Amygdala (tissue), 56 donors: ENCODE measurements around the gene LLGL2.

Experiments used
- DNase-seq, 56 donors: peaks; one replicate each; lab custom pipeline; 2025; lab: John Stamatoyannopoulos, UW

The LLGL2 gene

DNA sequence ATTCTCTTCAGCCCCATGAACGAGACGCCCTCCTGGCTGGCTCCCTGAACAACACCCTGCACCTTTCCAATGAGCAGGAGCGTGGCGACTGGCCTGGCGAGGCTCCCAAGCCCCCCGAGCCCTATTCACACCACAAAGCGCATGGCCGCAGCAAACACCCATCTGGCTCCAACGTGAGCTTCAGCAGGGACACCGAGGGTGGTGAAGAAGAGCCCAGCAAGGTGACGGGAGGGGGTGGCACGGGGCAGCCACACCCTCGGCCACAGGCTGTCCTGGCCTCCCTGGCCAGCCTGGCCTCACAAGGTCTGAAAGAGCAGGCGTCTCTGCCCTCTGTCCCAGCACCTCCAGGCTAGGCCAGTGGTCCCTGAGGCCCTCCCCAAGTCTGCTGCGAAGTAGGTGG is 33.8 kb upstream of the LLGL2 start:
- no peak for DNase-seq

DNA sequence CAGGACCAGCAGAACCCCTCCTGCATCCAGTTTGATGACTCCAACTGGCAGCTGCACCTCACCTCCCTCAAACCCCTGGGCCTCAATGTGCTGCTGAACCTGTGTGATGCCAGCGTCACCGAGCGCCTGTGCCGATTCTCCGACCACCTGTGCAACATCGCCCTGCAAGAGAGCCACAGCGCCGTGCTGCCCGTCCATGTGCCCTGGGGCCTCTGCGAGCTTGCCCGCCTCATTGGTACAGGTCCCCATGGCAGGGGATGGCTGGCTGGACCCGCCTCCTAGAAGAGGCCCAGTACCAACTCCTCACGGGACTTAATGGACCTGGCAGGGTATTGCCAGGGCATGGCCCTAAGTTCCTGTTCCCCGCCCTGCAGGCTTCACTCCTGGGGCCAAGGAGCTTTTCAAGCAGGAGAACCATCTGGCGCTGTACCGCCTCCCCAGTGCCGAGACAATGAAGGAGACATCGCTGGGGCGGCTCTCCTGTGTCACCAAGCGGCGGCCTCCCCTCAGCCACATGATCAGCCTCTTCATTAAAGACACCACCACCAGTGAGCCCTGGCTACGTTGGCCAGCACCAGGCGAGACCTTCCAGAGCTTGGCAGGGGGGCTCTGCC is 32.8 kb upstream of the LLGL2 start:
- DNase-seq, result no peak

DNA sequence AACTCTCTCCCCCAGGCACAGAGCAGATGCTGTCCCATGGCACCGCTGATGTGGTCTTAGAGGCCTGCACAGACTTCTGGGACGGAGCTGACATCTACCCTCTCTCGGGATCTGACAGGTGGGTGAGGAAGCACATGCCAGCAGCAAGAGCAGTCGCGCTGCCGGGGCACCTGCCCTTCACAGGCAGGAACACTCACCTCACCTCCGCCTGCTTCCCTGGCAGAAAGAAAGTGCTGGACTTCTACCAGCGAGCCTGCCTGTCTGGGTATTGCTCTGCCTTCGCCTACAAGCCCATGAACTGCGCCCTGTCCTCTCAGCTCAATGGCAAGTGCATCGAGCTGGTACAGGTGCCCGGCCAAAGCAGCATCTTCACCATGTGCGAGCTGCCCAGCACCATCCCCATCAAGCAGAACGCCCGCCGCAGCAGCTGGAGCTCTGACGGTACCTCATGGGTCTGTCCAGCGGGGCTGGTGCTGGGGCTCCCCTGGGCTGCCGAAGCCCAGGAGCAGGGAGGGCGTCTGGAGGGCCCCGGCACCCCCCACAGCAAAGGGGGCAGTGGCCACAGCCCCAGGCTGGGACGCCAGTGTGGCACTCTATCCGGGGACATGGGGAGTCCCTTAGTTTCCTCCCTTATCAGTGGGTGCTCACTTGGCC is 31.9 kb upstream of the LLGL2 start:
- no peak for DNase-seq

DNA sequence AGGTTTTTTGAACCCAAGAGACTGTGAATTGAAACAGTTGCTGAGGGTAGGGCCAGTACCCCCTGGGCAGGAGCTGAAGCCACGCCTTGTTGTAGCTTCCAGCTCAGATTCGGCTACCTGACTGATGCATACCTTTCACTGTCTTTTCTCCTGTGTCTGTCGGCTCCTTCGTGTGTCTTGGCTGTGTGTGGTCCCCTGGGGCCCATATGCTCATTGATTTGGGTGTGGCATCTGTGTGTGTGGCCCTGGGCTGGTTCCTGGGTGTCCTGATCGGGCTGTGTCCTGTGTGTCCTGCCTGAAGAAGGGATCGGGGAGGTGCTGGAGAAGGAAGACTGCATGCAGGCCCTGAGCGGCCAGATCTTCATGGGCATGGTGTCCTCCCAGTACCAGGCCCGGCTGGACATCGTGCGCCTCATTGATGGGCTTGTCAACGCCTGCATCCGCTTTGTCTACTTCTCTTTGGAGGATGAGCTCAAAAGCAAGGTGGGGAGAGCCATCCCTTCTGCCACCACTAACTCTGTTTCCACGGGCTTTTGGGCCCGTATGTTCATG is 31.1 kb upstream of the LLGL2 start:
- DNase-seq, result no peak

DNA sequence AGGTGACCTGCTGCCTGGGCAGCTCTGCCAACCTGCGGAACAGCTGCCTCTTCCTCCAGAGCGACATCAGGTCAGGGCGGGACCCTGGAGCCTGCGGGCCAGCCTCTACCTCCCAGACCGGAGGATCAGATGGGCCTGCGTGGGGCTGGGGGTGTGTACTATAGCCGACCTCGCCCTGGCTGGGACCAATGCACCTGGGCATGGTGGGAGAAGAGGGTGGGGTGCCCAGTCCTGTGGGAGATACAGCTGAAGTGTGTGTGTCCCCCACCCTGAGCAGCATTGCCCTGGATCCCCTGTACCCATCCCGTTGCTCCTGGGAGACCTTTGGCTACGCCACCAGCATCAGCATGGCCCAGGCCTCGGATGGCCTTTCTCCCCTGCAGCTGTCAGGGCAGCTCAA is 29.5 kb upstream of the LLGL2 start:
- no peak for DNase-seq

DNA sequence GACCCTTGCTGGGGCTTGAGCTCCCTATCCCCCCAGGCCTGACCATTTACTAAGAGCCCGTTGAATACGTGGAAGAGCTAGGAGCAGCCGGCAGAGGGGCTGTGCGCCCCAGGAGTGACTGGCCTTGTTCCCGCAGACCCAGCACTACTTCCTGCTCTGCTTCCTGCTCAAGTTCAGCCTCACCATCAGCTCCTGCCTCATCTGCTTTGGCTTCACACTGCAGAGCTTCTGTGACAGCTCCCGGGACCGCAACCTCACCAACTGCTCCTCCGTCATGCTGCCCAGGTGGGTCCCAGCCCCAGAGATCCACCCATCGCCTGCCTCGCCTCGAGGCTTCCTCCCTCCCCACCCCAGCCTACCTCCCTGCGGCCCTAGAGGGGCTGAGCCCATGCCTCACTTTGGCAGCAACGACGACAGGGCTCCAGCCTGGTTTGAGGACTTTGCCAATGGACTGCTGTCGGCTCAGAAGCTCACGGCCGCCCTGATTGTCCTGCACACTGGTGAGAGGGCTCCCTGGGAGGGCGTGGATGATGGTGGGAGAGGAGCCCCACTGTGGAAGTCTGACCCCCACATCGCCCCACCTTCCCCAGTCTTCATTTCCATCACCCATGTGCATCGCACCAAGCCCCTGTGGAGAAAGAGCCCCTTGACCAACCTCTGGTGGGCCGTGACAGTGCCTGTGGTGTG is 27.3 kb upstream of the LLGL2 start:
- DNase-seq, result no peak

DNA sequence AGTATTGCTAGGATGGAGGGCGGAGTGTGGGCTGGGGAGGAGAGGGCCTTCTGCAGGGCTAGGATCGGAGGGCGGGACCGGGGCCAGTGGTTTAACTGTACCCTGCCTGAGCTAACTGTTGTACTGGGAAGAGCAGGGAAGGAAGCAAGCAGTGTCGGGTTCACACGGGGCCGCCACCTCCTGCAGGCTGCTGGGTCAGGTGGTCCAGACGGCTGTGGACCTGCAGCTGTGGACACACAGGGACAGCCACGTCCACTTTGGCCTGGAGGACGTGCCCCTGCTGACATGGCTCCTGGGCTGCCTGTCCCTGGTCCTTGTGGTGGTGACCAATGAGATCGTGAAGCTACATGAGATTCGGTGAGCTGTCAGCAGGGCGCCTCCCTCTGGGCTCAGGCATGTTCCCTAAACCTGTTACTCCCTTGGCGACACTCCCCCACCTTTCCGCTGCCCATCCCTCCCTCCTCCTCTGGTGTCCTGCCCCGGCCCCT is 26.7 kb upstream of the LLGL2 start:
- DNase-seq, result no peak

DNA sequence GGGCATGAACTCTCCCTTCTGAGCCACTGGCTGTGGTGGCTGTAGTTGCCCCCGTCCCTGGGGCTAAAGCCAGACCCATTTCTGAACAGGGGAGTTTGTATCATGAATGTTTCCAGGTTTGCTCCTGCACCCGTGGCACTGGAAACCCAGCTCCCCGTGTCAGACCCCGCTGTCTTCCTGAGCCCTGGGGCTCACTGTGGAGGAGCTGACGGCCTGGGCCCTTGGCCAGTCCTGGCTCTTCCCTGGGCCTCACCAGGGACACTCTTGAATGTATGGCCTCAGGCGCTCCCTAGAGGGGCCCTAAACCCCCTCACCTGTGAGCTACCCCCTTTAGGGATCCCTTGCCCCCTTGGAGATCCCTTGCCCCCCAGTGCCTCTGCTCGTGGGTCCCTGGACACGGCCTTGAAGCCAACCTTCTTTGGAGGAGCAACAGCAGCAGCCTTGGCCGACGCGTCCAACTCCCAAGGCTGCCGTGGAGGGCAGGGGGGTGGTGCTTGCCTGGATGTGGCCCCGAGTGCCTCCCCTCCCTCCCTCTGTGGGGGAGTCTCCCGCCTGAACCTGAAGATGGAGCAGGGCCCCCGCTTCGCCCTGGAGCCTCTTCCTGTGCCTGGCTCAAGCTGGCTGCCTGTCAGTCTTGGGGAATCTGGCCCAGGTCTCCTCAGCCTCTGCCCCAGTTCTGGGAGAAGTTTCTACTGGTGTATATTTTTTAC is 26.0 kb upstream of the LLGL2 start:
- DNase-seq, result peak in 5 of 56 donors; percentile 18 to 43 (median 31)

DNA sequence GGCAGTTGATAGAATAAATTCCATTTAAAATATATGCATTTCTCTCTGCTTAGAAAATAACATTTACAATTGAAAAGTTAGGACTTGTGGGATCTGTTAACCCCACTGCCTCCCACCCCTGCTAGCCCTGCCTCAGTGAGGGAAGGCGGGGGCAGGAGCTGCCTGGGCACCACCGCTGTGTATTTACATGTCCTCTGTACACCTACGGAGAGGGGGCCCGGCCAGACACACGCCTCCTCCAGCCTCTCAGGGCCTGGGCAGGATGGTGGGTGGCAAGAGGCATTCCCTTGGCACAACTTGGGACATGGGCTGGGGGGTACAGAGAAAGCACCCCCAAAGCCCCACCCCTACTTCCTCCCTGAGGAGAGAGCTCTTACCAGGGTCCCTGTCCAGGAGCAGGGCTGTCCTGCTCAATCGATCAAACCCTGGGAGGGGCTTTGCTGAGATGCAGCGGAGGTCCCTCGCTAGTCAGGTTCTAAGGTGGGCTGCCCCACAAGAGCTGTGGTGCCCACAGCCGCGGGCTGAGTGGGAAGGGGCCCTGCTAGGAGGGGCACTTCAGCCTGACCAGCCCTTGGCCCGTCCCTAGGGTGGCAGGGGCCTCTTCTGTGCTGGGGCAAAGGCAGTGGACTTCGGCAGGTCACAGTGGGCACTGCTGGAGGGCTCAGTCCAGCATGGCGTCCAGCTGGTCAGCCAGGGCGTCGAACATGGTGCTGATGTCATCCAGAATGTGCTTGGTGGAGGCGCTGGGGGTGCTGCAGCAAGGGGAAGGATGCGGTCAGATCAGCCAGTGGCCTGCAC is 24.9 kb upstream of the LLGL2 start:
- no peak for DNase-seq

DNA sequence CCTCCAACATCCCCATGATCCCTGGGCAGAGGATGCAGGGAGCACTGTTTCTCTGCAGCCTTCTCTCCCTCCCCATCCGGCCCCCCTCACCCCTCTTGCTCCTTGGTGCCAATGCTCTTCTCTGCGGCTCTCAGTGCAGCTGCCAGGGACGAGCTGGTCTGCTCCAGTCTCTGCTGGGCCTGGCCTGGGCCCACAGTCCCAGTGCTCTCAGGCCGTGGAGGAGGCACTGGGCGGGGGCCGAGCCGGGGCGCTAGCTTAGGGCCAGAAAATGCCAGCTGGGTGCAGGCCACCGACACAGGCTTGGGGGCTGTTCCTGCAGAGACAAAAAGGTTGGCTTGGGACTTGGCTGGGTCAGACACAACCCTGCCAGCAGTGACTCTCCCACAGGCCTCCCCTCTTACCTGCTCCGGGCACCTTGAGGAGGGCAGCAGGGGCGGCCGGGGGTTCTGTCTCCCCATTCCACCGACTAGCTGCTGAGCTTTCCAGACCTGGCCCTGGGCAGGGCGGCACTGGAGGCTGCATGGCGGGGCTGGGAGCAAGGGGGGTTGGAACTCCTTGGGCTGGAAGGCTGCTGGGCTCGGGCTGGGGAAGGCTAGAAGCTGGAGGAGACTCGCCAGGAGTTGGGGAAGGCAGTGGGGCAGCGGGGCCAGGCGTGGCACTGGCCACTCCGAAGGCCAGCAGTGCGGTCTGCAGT is 24.0 kb upstream of the LLGL2 start:
- DNase-seq, result peak in 54 of 56 donors; percentile 25 to 93 (median 80)

DNA sequence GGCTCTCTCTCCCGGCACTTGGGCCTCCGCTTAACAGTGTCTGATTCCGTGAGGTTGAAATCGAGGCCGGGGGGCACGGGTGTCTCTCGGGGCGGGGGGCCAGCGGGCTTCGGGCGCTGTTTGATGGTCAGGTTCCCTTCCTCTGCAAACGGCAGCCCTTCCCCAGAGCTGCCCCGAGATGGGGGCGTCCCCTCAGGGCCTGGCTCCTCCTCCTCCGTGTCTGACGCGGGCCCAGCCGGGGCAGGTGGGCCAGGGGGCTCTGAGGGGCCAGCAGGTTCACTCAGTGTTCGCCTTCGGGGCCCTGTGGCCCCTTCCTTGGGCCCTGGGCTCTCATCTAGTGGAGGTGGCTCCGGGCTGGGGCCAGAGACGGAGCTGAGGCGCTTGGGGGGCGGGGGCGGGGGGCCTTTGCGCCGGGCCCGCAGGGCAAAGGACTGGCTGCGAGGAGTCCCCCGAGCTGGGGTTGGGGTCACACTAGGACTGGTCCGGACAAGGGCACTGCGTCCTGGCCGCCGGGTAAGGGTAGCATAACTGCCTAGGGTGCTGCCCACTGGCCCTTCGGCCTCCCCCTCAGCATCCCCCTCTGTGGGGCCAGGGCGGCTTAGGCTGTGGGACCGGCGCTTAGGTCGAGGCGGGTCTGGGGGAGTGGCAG is 23.3 kb upstream of the LLGL2 start:
- no peak for DNase-seq

DNA sequence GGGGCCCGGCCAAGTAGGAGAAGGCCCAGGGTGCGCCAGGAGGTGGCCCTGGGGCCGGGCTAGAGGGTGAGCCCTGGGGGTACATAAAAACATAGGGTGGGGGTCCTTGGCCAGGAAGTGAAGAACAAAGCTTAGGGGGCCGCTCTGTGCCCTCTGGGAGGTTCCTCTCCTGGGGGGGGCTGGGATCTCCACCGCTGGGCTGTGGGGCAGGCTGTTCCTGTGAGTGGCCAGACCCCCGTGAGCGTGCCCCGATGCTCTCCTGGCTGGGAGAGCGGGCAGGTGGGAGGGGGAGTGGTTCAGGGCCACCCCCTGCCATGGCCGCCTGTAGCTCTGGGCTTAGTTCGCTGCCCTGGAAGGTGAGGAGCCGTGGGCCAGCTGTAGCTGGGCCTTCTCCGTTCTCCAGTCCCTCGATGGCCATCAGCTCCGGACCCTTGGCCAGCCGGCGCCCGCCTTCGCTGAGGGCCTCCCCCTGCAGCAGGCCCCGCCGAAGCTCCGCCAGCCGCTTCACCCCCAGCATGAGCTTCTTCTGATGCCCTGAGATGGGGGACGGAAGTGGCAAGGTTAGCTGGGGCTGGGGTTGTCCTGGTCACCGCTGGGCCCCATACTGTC is 22.7 kb upstream of the LLGL2 start:
- no peak for DNase-seq

DNA sequence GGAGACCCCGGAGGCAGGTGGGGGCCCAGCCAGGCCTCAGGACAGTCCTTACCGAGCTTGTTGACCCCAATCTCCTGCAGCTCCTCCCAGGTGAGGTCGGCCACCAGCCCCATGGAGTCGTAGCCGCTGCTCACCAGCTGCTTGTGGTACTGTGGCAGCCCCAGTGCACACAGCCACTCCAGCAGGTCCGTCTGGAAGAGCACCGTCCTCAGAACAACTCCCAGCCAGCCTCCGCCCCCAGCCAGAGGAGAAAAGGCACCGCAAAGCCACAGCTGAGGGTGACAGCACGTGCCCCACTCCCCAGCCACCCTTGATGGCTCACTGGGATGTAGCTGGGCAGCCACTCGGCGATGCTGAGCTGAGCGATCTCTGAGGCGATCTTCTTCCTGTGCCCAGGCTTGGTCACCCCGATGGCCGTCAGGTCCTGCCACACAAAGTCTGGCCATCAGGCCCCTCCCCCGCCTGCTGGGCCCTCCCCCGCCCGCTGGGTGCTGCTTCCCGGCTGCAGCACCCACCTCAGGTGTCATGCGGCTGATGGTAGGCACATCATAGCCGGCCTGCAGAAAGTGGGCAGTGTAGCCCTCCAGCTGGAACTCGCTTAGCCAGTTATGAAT is 22.1 kb upstream of the LLGL2 start:
- DNase-seq, result no peak

DNA sequence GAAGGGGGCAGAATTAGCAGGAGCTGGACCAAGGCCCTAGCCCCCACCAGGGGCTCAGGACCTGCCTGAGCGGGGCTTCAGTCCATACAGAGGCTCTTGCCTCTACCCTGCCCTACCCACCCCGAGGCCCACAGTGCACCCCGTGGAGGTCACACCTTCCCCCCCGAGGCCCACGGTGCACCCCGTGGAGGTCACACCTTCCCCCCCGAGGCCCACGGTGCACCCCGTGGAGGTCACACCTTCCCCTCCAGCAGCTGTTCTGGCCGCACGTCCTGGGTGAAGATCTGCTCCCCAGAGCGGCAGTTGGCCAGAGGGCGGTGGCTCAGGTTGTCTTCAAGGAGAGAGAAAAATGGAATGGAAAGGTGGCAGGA is 21.5 kb upstream of the LLGL2 start:
- no peak for DNase-seq

DNA sequence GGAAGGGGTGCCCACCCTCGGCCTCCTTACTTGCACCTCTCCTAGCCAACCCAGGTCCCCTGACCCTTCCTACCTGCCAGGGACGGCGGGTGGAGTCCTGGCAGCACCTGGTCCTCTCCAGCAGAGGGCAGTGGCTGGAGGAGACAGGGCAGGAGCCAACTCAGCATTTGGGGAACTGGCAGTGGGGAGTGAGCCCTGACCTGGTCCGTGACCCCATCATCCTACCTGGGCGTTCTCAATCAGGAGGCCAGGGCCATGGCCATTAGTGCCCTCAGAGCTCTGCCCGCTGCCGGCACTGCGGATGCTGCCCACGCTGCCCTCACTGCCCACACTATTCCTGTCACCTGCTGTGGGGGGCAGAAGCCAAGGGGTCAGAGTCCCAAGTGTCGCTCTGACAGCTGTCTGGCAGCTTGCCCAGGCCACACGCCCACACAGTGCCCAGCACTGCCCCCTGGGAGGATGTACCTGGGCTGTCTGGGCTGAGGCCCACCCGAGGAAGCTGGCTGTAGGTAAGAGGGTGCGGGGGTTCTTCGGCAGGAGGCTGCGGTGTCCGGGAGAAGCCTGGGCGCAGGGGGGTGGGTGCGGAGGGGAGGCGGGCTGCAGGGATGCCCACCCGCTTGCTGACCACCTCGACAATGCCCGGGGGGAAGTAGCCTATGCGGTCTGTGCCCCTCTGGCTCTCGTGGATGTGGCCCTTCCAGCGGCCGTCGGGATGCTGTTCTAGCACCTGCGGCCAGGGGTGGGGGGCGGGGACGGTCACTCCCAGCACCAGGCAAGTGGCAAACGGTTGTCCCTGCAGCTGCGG is 20.9 kb upstream of the LLGL2 start:
- DNase-seq, result peak in 2 of 56 donors; percentile 33 to 50

DNA sequence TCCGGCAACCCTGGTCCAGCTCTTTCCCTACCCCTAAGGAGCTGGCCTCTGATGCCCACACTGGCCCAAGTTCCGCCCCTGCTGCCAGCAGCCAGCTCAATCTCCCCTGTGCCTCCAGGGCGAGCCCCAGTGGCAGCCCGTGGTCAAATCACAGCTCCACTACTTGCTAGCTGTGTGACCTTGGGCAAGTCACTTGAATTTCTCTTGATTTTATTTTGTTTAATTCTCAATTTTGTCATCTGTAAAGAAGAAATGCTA is 20.4 kb upstream of the LLGL2 start:
- DNase-seq, result no peak

DNA sequence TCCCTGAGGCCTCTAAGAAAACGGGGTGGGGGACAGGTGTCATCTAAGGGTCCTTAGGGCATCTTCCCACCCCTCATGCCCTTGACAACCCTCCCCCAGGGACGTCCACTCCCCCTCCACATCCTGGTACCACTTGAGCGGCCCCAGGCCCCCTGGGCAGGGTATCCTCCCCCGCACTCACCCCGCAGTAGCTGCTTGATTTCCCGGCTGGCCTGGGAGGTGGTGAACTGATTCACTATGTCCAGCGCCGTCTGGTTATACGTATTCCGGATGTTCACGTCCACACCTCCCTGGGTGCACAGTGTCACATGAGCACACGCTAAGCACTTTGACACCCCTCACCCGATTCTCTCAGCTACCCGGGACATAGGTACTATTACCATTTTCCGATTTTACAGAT is 19.9 kb upstream of the LLGL2 start:
- DNase-seq, result no peak

DNA sequence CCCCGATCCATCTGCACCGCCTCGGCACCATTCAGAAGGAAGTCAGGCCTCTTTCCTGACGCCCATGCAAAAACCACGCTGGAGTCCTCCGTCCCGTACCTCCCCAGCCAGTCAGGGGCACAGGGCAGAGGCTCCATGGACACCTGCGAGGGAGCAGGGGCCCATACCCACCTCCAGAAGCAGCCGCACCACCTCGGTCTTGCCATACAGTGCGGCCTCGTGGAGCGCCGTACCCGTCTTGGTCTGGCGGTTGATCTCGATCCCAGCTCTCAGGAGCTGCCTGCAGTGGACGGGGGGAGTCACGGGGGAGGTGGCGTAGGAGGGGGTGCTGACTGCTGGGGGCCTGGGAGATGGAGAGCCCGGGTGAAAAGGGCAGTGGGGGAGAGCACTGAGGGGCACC is 19.4 kb upstream of the LLGL2 start:
- no peak for DNase-seq
